ENCODE measurements around the gene NRL. TPM values are rescaled to one million over a fixed set of nuclear protein-coding genes. Genes with fewer than 3 reads are reported as not detected.
A peak's percentile ranks its signal among the peaks of the same experiment; 100 is the strongest.

NRL gene
- total and polyA plus RNA-seq, 7 donors, result 1.2 to 5.1 (median 2.4) TPM

DNA sequence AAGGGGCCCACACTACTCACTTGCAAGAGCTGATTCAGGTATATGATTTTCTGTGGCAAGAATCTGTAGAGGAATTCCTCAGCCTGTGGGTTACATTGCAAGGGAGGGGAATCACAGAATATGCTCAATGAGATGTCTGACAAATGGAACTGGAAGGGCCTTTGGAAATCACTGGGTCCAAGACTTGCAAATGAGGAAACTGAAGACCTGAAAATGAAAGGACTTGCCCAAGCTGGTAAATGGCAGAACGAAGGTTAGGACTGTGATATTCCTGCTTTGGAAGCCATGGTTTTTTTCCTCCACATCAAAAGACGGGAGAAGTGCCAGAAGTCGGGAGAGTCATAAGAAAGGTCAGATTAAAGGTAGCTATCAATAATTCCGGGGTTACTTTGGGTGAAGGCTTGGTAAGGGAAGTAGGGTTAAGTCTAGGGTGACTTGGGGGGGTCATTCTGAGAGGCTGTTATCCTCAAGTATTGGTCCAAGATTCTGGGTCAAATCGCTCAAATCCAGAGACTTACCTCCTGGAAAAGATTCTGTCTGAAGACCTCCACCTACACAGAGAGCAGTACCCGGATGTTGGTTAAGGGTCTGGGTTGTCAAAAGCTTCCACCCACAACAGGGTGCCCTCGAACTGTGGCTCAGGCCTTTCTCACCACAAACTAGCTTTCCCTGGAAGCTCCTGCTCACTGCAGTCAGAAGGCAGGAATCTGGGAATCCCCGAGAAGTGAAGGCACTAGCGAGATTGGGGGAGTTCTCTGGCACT lies 31.1 kb upstream of the NRL start:
- Histone ChIP-seq H3K9me3 (no peaks in the 10 kb centered on the region), H3K27me3 (ENCODE audit: insufficient read depth in 3 of 3, low read length in 2 of 3) (no peaks in the 10 kb centered on the region), H3K4me1 (peaks cover 42% of the 10 kb centered on the region), H3K36me3 (ENCODE audit: insufficient read depth in 1 of 2, low read depth in 1 of 2) (peaks cover 0 to 41% of the 10 kb centered on the region in 2 donors), H3K27ac (peak overlapping the region; percentile 86), H3K4me3 (peak overlapping the region; percentile 97)
- intact Hi-C loops (cut with DNase I), result loop anchor here (5.0 kb wide), 1 partner anchor 34 kb away; the partner anchor contains the start of genes DCAF11 (in 2 of the 2) and NRL (in 2 of the 2)
- WGBS, 3 donors, result 12 to 14% (median 13%) methylated on average over 9 of the region's 9 CpGs
- ATAC-seq (no peak), DNase-seq (no peak)
- TF ChIP-seq, protein P1, sequence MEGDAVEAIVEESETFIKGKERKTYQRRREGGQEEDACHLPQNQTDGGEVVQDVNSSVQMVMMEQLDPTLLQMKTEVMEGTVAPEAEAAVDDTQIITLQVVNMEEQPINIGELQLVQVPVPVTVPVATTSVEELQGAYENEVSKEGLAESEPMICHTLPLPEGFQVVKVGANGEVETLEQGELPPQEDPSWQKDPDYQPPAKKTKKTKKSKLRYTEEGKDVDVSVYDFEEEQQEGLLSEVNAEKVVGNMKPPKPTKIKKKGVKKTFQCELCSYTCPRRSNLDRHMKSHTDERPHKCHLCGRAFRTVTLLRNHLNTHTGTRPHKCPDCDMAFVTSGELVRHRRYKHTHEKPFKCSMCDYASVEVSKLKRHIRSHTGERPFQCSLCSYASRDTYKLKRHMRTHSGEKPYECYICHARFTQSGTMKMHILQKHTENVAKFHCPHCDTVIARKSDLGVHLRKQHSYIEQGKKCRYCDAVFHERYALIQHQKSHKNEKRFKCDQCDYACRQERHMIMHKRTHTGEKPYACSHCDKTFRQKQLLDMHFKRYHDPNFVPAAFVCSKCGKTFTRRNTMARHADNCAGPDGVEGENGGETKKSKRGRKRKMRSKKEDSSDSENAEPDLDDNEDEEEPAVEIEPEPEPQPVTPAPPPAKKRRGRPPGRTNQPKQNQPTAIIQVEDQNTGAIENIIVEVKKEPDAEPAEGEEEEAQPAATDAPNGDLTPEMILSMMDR (IDR thresholded peaks at IDR 0.05), result no peak

DNA sequence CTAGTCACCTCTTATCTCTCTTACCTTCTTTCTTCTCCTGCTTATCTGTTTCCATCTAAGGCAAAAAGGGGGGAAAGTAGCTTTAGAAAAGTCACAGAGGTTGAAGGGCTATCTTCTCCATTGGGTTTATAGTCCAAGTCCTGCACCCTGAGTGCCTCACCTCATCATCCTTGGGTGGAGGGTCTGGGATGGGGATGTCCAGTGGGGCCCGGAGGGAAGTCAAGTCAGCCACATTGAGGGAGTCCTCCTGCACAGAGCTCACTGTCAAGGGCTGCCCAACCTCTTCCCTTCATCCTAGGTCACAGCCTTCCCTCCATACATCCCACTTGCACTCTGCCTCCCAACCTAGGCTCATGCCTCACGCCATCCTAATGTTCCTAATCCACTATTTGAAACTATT lies 30.5 kb upstream of the NRL start:
- ATAC-seq, result no peak
- Histone ChIP-seq H3K4me1 (peaks cover 42% of the 10 kb centered on the region), H3K27ac (peak overlapping the region; percentile 86), H3K27me3 (ENCODE audit: insufficient read depth in 3 of 3, low read length in 2 of 3) (no peaks in the 10 kb centered on the region), H3K36me3 (ENCODE audit: insufficient read depth in 1 of 2, low read depth in 1 of 2) (peaks cover 0 to 34% of the 10 kb centered on the region in 2 donors), H3K4me3 (peak overlapping the region; percentile 97), H3K9me3 (no peaks in the 10 kb centered on the region)
- intact Hi-C loops (cut with DNase I), result loop anchor here (5.0 kb wide), 1 partner anchor 33 kb away; the partner anchor contains the start of genes DCAF11 (in 2 of the 2) and NRL (in 2 of the 2)
- WGBS, 3 donors, result 89 to 98% (median 94%) methylated on average over 2 of the region's 2 CpGs
- DNase-seq, result no peak
- TF ChIP-seq, protein P1 (IDR thresholded peaks at IDR 0.05), result no peak

DNA sequence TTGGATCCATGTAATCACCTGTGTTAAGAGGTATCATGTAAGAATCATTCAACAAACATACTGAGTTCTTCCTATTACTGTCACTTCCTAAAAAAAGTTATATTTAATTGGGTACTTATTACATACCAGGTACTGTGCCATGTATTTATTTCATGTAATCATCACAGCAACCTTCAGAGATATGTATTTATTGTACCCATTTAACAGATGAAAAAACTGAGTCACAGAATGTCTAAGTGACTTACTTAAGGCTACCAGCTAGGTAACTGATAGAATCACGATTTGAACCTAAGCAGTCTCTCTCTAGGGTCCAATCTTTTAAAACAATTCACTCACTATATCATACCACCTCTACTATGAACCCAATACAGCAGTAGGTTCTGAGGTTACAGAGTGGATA lies 29.7 kb upstream of the NRL start:
- no peak for ATAC-seq
- no peak overlapping the region for H3K4me3 ChIP-seq
- peaks cover 49% of the 10 kb centered on the region for H3K4me1 ChIP-seq
- no peaks in the 10 kb centered on the region for H3K27me3 ChIP-seq (ENCODE audit: insufficient read depth in 3 of 3, low read length in 2 of 3)
- peaks cover 0 to 27% of the 10 kb centered on the region in 2 donors for H3K36me3 ChIP-seq (ENCODE audit: insufficient read depth in 1 of 2, low read depth in 1 of 2)
- intact Hi-C loops (cut with DNase I), result no loop called here
- no peak for DNase-seq
- WGBS, 3 donors, result 87 to 97% (median 92%) methylated on average over 1 of the region's 1 CpG
- no peaks in the 10 kb centered on the region for H3K9me3 ChIP-seq
- H3K27ac ChIP-seq, result no peak overlapping the region
- TF ChIP-seq, protein P1 (IDR thresholded peaks at IDR 0.05), result no peak

DNA sequence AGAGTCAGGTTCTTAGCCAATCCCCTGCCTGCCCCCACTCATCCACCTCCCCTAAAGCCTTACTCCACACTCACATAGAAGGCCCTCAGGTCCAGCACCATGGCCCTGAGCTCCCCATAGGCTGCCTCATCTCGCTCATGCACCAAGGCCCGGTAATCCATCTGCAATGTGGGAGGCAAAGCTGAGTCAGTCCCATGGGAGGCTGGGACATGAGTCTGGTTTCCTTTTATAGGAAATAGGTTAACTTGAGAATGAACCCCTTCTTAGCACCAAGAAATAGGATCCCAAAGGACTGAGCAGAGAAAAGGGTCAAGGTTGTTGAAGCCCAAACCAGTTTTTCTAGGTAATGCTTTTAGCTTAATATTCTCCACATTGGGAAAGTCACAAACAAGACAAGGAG lies 28.8 kb upstream of the NRL start:
- Histone ChIP-seq H3K27me3 (ENCODE audit: insufficient read depth in 3 of 3, low read length in 2 of 3) (no peaks in the 10 kb centered on the region), H3K4me1 (peaks cover 56% of the 10 kb centered on the region), H3K9me3 (no peaks in the 10 kb centered on the region), H3K36me3 (ENCODE audit: insufficient read depth in 1 of 2, low read depth in 1 of 2) (peaks cover 0 to 27% of the 10 kb centered on the region in 2 donors), H3K4me3 (no peak overlapping the region), H3K27ac (peak overlapping the region; percentile 46)
- 39 to 72% (median 48%) methylated on average over 2 of the region's 2 CpGs for WGBS, 3 donors
- TF ChIP-seq, protein P1 (IDR thresholded peaks at IDR 0.05), result no peak
- intact Hi-C loops (cut with DNase I), result no loop called here
- DNase-seq (no peak), ATAC-seq (no peak)
